OCI-LY1 (cell line): ENCODE results near the gene GZMM.

ENCODE experiments used
- H2AFZ ChIP-seq: fragments of 200-600 bp; sonication (generic), shearing (Covaris generic); 2 replicates; pipeline ENCODE4 v1.6.0; 2014; ENCODE audit warnings: antibody characterized with exemption, mild to moderate bottlenecking, low read length
- H3F3A ChIP-seq: fragments of 200-600 bp; sonication (generic), shearing (Covaris generic); 2 replicates; pipeline ENCODE4 v1.6.0; 2014; ENCODE audit warnings: mild to moderate bottlenecking, antibody characterized with exemption, low read length, moderate library complexity; ENCODE audit not compliant: insufficient read depth
- H3K27ac ChIP-seq: fragments of 200-600 bp; sonication (generic); 2 replicates; pipeline ENCODE4 v1.5.1; 2014; ENCODE audit warnings: low read length, mixed run types, mild to moderate bottlenecking, low read depth; ENCODE audit not compliant: poor library complexity, severe bottlenecking
- H3K27me3 ChIP-seq: fragments of 200-600 bp; sonication (generic); 2 replicates; pipeline ENCODE4 v1.6.0; 2014; ENCODE audit warnings: antibody characterized with exemption, mild to moderate bottlenecking, low read length, moderate library complexity; ENCODE audit not compliant: insufficient read depth
- H3K36me3 ChIP-seq: fragments of 200-600 bp; sonication (generic); 2 replicates; pipeline ENCODE4 v1.6.1; 2014; ENCODE audit warnings: mild to moderate bottlenecking, antibody characterized with exemption, low read length, moderate library complexity, mixed read lengths; ENCODE audit not compliant: insufficient read depth
- H3K4me1 ChIP-seq: fragments of 200-600 bp; sonication (generic); 2 replicates; pipeline ENCODE4 v1.5.1; 2014; ENCODE audit warnings: mild to moderate bottlenecking, low read length, moderate library complexity; ENCODE audit not compliant: insufficient read depth, severe bottlenecking
- H3K4me2 ChIP-seq: fragments of 200-600 bp; sonication (generic), shearing (Covaris generic); 2 replicates; pipeline ENCODE4 v1.6.1; 2014; ENCODE audit warnings: low read length
- H3K4me3 ChIP-seq: fragments of 200-600 bp; sonication (generic); 2 replicates; pipeline ENCODE4 v1.5.1; 2014; ENCODE audit warnings: low read length, low read depth, mild to moderate bottlenecking, mixed read lengths; ENCODE audit not compliant: poor library complexity, severe bottlenecking
- H3K79me2 ChIP-seq: fragments of 200-600 bp; shearing (Covaris generic); 2 replicates; pipeline ENCODE4 v1.6.1; 2016; ENCODE audit warnings: mixed run types, low read length, mixed read lengths; ENCODE audit not compliant: insufficient read depth
- H3K9ac ChIP-seq: fragments of 200-600 bp; sonication (generic), shearing (Covaris generic); 2 replicates; pipeline ENCODE4 v1.6.1; 2014; ENCODE audit warnings: mild to moderate bottlenecking, low read length, mixed read lengths
- H3K9me2 ChIP-seq: fragments of 200-600 bp; sonication (generic), shearing (Covaris generic); 2 replicates; pipeline ENCODE4 v1.6.1; 2014; ENCODE audit warnings: low read depth, mild to moderate bottlenecking, low read length, mixed read lengths
- H3K9me3 ChIP-seq: fragments of 200-600 bp; shearing (Covaris generic); 2 replicates; pipeline ENCODE4 v1.6.1; 2014; ENCODE audit warnings: low read length, mixed read lengths
- H4K20me1 ChIP-seq: fragments of 200-600 bp; sonication (generic), shearing (Covaris generic); 2 replicates; pipeline ENCODE4 v1.6.0; 2016; ENCODE audit warnings: mild to moderate bottlenecking, low read length; ENCODE audit not compliant: insufficient read depth
- CTCF ChIP-seq: fragments of 200-600 bp; sonication (generic), shearing (Covaris generic); IDR thresholded peaks from 2 replicates; pipeline ENCODE4 v1.5.1; 2017; ENCODE audit warnings: mild to moderate bottlenecking, antibody characterized with exemption, low read length, moderate library complexity, mixed read lengths
- EZH2 ChIP-seq: fragments of 200-600 bp; sonication (generic), shearing (Covaris generic); IDR thresholded peaks from 2 replicates; pipeline ENCODE4 v1.8.0; 2017; ENCODE audit warnings: borderline replicate concordance, mixed run types, mild to moderate bottlenecking, antibody characterized with exemption, low read length, moderate library complexity, mixed read lengths

GZMM gene

DNA sequence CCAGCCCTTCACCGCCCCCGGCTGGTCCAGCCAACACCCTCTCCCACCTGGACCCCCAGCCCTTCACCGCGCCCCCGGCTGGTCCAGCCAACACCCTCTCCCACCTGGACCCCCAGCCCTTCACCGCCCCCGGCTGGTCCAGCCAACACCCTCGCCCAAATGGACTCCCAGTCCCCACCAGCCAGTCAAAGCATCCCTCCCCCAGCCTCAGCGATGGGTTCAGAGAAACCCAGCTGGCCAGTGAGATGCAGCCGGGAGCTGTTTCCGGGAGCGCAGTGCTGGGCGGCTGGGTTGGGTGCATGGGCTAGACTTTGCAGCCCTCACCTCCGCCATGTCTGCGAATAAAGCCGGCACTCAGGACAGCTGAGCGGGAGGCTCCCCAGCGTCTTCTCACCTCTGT, 18.8 kb upstream of the GZMM start:
- no peaks in the 10 kb centered on the region for H3K9me2 ChIP-seq
- H2AFZ ChIP-seq, result no peak overlapping the region
- H3K36me3 ChIP-seq, result no peaks in the 10 kb centered on the region
- no peak overlapping the region for H3K4me2 ChIP-seq
- H3K4me1 ChIP-seq, result peaks cover 6% of the 10 kb centered on the region
- TF ChIP-seq CTCF, result no peak
- TF ChIP-seq EZH2, result no peak
- H4K20me1 ChIP-seq, result no peaks in the 10 kb centered on the region
- H3K79me2 ChIP-seq, result no peaks in the 10 kb centered on the region
- no peaks in the 10 kb centered on the region for H3K9me3 ChIP-seq
- H3K4me3 ChIP-seq, result no peak overlapping the region
- no peak overlapping the region for H3K9ac ChIP-seq
- H3F3A ChIP-seq, result no peaks in the 10 kb centered on the region
- no peak overlapping the region for H3K27ac ChIP-seq
- no peaks in the 10 kb centered on the region for H3K27me3 ChIP-seq

DNA sequence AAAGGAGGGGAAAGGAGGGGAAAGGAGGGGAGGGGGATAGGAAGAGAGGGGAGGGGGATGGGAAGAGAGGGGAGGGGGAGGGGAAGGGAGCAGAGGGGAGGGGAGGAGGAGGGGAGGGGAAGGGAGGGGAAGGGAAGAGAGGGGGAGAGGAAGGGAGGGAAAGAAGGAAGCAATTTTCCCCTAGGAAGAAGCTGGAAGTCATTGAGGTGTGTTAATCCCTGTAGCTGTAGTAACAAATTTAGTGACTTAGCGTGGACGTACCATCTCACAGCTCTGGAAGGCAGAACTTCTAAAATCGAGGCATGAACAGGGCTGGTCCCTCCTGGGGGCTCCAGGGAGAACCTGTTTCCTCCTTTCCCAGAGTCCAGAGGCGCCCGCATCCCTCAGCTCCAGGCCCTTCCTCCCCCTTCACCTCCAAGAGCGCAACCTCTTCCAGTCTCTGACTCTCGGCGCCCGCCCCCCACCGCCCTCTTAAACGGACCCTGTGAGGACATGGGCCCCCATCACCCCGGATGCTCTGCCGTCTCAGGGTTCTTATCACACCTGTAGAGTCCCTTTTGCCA, 17.9 kb upstream of the GZMM start:
- H4K20me1 ChIP-seq, result no peaks in the 10 kb centered on the region
- no peaks in the 10 kb centered on the region for H3K27me3 ChIP-seq
- H3K9me2 ChIP-seq, result no peaks in the 10 kb centered on the region
- no peak overlapping the region for H2AFZ ChIP-seq
- no peak overlapping the region for H3K9ac ChIP-seq
- TF ChIP-seq CTCF (no peak), EZH2 (no peak)
- no peak overlapping the region for H3K4me3 ChIP-seq
- no peaks in the 10 kb centered on the region for H3K79me2 ChIP-seq
- H3F3A ChIP-seq, result no peaks in the 10 kb centered on the region
- peaks cover 11% of the 10 kb centered on the region for H3K4me1 ChIP-seq
- H3K27ac ChIP-seq, result no peak overlapping the region
- no peaks in the 10 kb centered on the region for H3K9me3 ChIP-seq
- H3K36me3 ChIP-seq, result no peaks in the 10 kb centered on the region
- H3K4me2 ChIP-seq, result no peak overlapping the region

GRCh38 chr19:530134-531008, 13.5 kb upstream of the GZMM start:
- H2AFZ ChIP-seq, result no peak overlapping the region

More at GRCh38 chr19:530134-531008, 13.5 kb upstream of the GZMM start:
- no peaks in the 10 kb centered on the region for H3K36me3 ChIP-seq
- no peaks in the 10 kb centered on the region for H4K20me1 ChIP-seq
- peaks cover 25% of the 10 kb centered on the region for H3K4me1 ChIP-seq
- H3K27me3 ChIP-seq, result no peaks in the 10 kb centered on the region
- H3K9me3 ChIP-seq, result no peaks in the 10 kb centered on the region
- H3K79me2 ChIP-seq, result no peaks in the 10 kb centered on the region
- peak overlapping the region; percentile 74 for H3K4me2 ChIP-seq
- H3K9me2 ChIP-seq, result no peaks in the 10 kb centered on the region
- peak overlapping the region; percentile 87 for H3K9ac ChIP-seq
- no peak for TF ChIP-seq EZH2
- TF ChIP-seq CTCF, result no peak
- H3K4me3 ChIP-seq, result peak overlapping the region; percentile 90
- no peak overlapping the region for H3K27ac ChIP-seq
- no peaks in the 10 kb centered on the region for H3F3A ChIP-seq
